ENCODE results near the gene MAP1LC3B. TPM values are rescaled to one million over a fixed set of nuclear protein-coding genes. Genes with fewer than 3 reads are reported as not detected.

The MAP1LC3B gene
- total RNA-seq, 2 experiments from 2014 or later: 49.7 to 62.1 TPM

GRCh38 chr16:87393680-87394055, 1.5 kb downstream of the MAP1LC3B start:
- CTCF ChIA-PET: interaction anchor here (0.7 to 2.8 kb wide), 9 partner anchors 10 to 242 kb away, joined by 3 to 17 read pairs (median 3); partner anchors contain the start of gene FBXO31
- Mint-ChIP-seq H3K27me3 (no peaks in the 10 kb centered on the region), H3K4me3 (peak overlapping the region; percentile 83), H3K27ac (peak overlapping the region; percentile 81), H3K36me3 (ENCODE audit: low read depth) (peaks cover 20% of the 10 kb centered on the region), H3K4me1 (peaks cover 43% of the 10 kb centered on the region), H3K9me3 (ENCODE audit: low read depth) (no peaks in the 10 kb centered on the region)
- ATAC-seq: no peak
- POLR2A ChIA-PET: interaction anchor here (0.7 to 1.0 kb wide), 3 partner anchors 10 to 76 kb away, joined by 3 to 4 read pairs (median 4); partner anchors contain the start of gene C16orf95
- intact Hi-C loops (cut with DNase I, micrococcal nuclease): loop anchor here (1.0 to 5.0 kb wide), 9 partner anchors 77 to 1309 kb away; partner anchors contain the start of genes C16orf95 (in 1 of the 2), KLHDC4 (in 1 of the 2), ZC3H18 (in 1 of the 2) and ZFPM1 (in 1 of the 2)
- no peak for DNase-seq

DNA sequence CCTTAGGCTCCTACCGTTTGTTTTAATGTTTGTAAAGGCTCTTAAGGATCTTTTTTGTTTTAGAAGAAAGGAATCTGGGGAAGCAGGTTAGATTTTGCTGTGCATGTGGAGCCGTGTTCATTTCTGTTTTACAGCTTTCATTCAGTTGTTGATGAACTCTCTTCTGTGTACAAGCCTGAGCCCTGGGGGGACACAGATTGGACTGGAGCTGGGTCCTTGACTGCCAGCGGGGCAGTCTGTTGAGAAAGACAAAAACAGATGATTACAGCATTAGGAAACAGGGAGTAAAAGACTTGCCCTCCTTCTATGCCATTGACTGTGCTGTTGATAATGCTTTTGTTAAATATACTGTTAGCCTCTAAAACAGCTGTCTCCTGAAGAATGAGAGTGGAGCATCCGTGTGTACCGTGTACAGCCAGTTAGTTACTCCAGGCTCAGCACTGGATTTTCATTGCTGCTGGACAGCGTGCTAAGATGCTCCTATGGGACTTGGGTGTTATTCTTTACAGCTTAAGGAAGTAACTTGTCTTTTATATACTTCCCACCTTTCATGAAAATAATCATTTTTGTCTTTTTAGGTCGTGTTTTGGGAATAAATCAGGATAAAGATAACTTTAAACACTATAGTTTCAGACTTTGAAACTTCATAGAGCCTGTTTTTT, 3.2 kb downstream of the MAP1LC3B start:
- no peaks in the 10 kb centered on the region for H3K9me3 Mint-ChIP-seq (ENCODE audit: low read depth)
- intact Hi-C loops (cut with DNase I, micrococcal nuclease): no loop called here
- ATAC-seq: no peak
- DNase-seq: no peak
- POLR2A ChIA-PET: interaction anchor here (0.7 kb wide), 2 partner anchors 177 to 241 kb away, joined by 3 read pairs; no protein-coding TSS in a partner anchor
- no peaks in the 10 kb centered on the region for H3K27me3 Mint-ChIP-seq
- H3K27ac Mint-ChIP-seq: peak overlapping the region; percentile 67
- peaks cover 35% of the 10 kb centered on the region for H3K4me1 Mint-ChIP-seq
- CTCF ChIA-PET: interaction anchor here (0.6 to 2.8 kb wide), 5 partner anchors 8 to 241 kb away, joined by 3 to 14 read pairs (median 5); no protein-coding TSS in a partner anchor
- peaks cover 24% of the 10 kb centered on the region for H3K36me3 Mint-ChIP-seq (ENCODE audit: low read depth)
- H3K4me3 Mint-ChIP-seq: no peak overlapping the region

DNA sequence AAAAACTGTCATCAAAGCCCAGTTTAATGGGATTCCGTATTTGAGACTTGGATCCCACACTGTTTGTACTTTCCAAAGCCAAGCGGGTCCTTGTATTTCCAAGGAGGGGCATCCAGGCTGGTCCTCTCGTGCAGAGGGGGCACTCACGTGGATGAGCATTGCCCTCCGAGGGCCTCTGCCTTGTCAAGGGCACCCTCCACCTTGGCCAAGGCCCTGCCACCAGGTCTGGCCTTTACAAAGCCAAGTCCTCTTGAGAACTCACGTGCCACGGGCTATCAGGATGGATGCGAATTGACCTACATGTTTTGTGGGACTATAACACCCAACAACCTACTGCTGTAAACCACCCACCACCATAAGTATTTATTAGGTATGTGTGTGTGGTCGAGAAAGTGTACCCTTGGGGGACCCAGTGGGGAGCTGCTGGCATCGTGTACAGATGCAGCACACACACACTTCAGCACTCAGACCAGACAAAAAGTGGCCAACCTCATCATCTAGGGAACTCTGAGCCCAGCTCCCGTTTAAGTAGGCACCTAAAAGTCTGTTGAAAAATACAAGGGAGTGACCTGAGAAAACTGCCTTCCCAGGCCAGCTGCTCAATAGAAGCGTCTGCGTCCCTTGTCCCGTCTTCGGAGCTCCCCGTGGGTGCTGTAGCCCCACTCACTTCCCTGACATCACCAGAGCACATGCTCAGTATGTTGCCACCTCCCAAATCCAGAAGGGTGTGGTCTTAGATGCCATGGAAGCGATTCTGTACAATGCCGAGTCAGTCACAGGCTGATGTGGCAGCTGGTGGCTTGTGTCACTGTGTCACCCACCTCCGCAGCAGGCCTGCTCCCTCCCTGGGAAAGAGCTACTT, 12.9 kb downstream of the MAP1LC3B start:
- POLR2A ChIA-PET: interaction anchor here (0.6 to 1.0 kb wide), 2 partner anchors 11 to 137 kb away, joined by 4 read pairs; no protein-coding TSS in a partner anchor
- DNase-seq (no peak), ATAC-seq (peak; percentile 31)
- H3K9me3 Mint-ChIP-seq (ENCODE audit: low read depth): no peaks in the 10 kb centered on the region
- peaks cover 2% of the 10 kb centered on the region for H3K4me1 Mint-ChIP-seq
- peak overlapping the region; percentile 31 for H3K27ac Mint-ChIP-seq
- no peak overlapping the region for H3K4me3 Mint-ChIP-seq
- H3K36me3 Mint-ChIP-seq (ENCODE audit: low read depth): peaks cover 22% of the 10 kb centered on the region
- CTCF ChIA-PET: no interaction called here
- no peaks in the 10 kb centered on the region for H3K27me3 Mint-ChIP-seq
- intact Hi-C loops (cut with DNase I, micrococcal nuclease): no loop called here

DNA sequence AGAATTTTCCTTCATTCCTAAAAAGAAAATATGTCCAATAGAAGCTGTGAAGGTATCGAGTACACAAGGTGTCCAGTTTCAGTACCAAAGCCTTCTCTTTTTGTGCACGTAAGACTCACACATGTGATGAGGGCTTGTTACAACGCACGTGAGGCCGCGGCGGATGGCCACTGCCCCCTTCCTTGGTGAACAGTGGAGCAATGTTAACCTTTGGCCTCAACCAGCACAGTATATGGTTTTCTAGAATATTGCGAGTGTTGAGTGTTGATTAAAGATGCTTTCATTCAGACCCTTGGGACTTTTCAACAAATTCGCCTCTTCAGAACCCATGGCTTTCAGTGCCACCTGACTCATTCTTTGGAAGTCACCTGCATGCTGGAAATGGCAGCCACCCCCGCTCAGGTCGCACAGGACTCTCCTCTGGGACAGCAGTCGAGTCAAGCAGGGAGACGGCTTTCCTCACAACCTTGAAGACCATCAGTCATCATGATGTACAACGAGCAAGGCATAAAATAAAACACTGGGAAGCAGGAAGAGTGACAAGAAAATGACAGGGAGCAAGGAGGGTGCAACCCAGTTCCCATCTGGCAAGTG, 14.5 kb downstream of the MAP1LC3B start:
- intact Hi-C loops (cut with DNase I, micrococcal nuclease): no loop called here
- Mint-ChIP-seq H3K4me1 (peaks cover 2% of the 10 kb centered on the region), H3K9me3 (ENCODE audit: low read depth) (no peaks in the 10 kb centered on the region), H3K27ac (no peak overlapping the region), H3K27me3 (no peaks in the 10 kb centered on the region), H3K4me3 (no peak overlapping the region), H3K36me3 (ENCODE audit: low read depth) (peaks cover 28% of the 10 kb centered on the region)
- ATAC-seq (no peak), DNase-seq (no peak)
- CTCF ChIA-PET: interaction anchor here (0.6 kb wide), 2 partner anchors 9 to 11 kb away, joined by 3 read pairs; no protein-coding TSS in a partner anchor
- POLR2A ChIA-PET: interaction anchor here (0.7 to 1.0 kb wide), 2 partner anchors 12 to 1288 kb away, joined by 4 read pairs; no protein-coding TSS in a partner anchor

DNA sequence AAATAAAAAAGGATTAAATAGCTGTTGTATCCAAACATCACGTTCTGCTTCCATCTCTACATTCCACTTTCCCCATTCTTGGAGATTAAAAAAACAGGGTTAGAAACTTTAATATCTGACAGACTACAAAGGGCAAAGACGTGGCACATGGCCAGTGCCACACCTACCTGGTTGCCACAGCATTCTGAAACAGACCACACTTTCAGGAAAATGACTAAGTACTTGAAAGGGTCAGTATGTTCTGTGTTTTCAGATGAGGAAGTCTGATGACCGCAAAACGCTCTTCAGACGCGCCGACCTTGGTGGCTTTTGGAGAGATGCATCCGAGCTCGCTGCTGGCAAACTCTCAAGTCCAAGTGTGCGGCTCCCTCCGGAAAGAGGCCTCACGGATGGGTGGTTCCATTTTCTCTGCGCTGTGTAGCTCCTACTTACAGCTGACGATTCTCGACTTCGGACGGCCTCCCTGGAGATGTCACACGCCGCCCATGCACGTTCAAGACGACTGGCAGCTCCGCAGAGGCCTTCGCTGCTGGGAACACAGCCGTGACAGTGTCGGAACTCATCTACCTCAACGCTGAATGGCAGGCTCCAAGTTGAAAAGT, 15.5 kb downstream of the MAP1LC3B start:
- ATAC-seq (peak; percentile 27), DNase-seq (no peak)
- POLR2A ChIA-PET: interaction anchor here (0.7 kb wide), 1 partner anchor 1289 kb away, joined by 4 read pairs; no protein-coding TSS in a partner anchor
- no peak overlapping the region for H3K27ac Mint-ChIP-seq
- no peaks in the 10 kb centered on the region for H3K27me3 Mint-ChIP-seq
- CTCF ChIA-PET: interaction anchor here (1.2 kb wide), 1 partner anchor 9 kb away, joined by 4 read pairs; no protein-coding TSS in a partner anchor
- H3K9me3 Mint-ChIP-seq (ENCODE audit: low read depth): no peaks in the 10 kb centered on the region
- H3K4me3 Mint-ChIP-seq: no peak overlapping the region
- intact Hi-C loops (cut with DNase I, micrococcal nuclease): no loop called here
- peaks cover 2% of the 10 kb centered on the region for H3K4me1 Mint-ChIP-seq
- H3K36me3 Mint-ChIP-seq (ENCODE audit: low read depth): peaks cover 30% of the 10 kb centered on the region

DNA sequence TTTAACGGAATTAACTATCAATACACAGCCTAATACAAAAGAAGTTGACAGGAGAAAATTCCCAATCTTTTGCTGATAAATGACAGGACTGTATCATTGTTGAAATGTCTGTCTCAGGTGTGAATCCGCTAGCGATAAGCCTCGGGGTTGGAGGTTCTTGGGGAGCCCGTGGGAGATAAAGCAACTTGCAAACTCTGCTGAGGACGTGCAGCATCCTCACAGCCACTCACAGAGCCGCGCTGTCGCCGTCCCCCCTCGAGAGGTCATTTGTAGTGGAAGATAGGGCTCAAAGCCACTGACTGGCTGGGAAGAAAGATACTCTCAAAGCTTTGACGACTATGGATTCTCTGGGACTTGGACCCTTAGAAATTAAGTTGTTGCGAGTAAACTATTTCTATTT, 17.0 kb downstream of the MAP1LC3B start:
- peaks cover 25% of the 10 kb centered on the region for H3K36me3 Mint-ChIP-seq (ENCODE audit: low read depth)
- no peak overlapping the region for H3K27ac Mint-ChIP-seq
- ChIA-PET POLR2A (no interaction called here), CTCF (interaction anchor here (0.6 kb wide), 1 partner anchor 88 kb away, joined by 4 read pairs; no protein-coding TSS in a partner anchor)
- no peak overlapping the region for H3K4me3 Mint-ChIP-seq
- intact Hi-C loops (cut with DNase I, micrococcal nuclease): no loop called here
- H3K27me3 Mint-ChIP-seq: no peaks in the 10 kb centered on the region
- DNase-seq: no peak
- no peak for ATAC-seq
- H3K9me3 Mint-ChIP-seq (ENCODE audit: low read depth): no peaks in the 10 kb centered on the region
- H3K4me1 Mint-ChIP-seq: peaks cover 2% of the 10 kb centered on the region

DNA sequence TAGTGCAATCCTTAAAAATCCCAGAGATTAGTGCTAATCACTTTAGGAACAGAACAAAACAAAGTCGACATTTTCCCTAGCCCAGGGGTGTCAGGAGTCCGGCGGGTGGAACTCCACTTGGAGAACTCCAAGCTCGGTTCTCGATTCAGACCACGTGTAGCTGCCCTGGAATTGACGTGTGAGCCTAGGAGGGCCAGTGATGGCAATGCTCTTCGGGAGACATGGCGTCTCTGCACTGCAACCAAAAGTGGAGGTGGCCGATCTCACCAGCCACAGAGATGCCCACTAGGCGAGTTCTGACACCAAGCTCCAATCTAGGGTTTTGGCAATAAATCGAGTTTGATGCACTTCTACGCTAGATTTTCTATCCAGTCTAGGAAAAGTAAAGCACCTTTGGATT, 17.6 kb downstream of the MAP1LC3B start:
- Mint-ChIP-seq H3K4me1 (peaks cover 2% of the 10 kb centered on the region), H3K36me3 (ENCODE audit: low read depth) (peaks cover 25% of the 10 kb centered on the region), H3K9me3 (ENCODE audit: low read depth) (no peaks in the 10 kb centered on the region), H3K27ac (no peak overlapping the region), H3K27me3 (no peaks in the 10 kb centered on the region), H3K4me3 (no peak overlapping the region)
- intact Hi-C loops (cut with DNase I, micrococcal nuclease): no loop called here
- ChIA-PET CTCF (interaction anchor here (0.6 to 0.8 kb wide), 2 partner anchors 15 to 88 kb away, joined by 3 to 4 read pairs; no protein-coding TSS in a partner anchor), POLR2A (no interaction called here)
- ATAC-seq (no peak), DNase-seq (no peak)

DNA sequence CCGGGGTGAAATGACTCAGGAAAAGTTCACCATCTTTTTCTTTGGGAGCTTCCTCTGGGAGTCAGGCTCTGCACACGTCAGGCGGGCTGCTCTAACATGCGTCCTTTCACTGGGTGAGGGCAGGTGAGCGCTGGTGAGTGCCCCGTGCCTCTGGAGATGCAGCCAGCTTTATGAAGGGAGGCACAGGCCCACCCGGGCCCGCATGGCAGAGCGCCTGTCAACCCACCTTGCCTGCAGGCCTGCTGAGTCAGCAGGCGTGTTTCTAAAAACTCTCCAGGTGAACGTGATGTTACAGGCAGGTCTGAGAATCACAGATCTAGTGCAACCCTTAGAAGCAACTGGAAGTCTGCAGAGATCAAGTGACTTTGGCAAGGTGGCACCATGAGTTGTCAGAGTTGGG, 18.4 kb downstream of the MAP1LC3B start:
- no peak overlapping the region for H3K27ac Mint-ChIP-seq
- no peak overlapping the region for H3K4me3 Mint-ChIP-seq
- peaks cover 26% of the 10 kb centered on the region for H3K36me3 Mint-ChIP-seq (ENCODE audit: low read depth)
- ChIA-PET CTCF (no interaction called here), POLR2A (no interaction called here)
- no peak for DNase-seq
- H3K9me3 Mint-ChIP-seq (ENCODE audit: low read depth): no peaks in the 10 kb centered on the region
- H3K4me1 Mint-ChIP-seq: peaks cover 2% of the 10 kb centered on the region
- intact Hi-C loops (cut with DNase I, micrococcal nuclease): no loop called here
- no peak for ATAC-seq
- H3K27me3 Mint-ChIP-seq: no peaks in the 10 kb centered on the region

GRCh38 chr16:87410968-87411367, 18.8 kb downstream of the MAP1LC3B start:
- intact Hi-C loops (cut with DNase I, micrococcal nuclease): no loop called here
- Mint-ChIP-seq H3K36me3 (ENCODE audit: low read depth) (peaks cover 27% of the 10 kb centered on the region), H3K4me3 (no peak overlapping the region), H3K9me3 (ENCODE audit: low read depth) (no peaks in the 10 kb centered on the region), H3K27ac (no peak overlapping the region), H3K27me3 (no peaks in the 10 kb centered on the region), H3K4me1 (peaks cover 2% of the 10 kb centered on the region)
- POLR2A ChIA-PET: no interaction called here
- ATAC-seq (no peak), DNase-seq (no peak)
- CTCF ChIA-PET: no interaction called here

DNA sequence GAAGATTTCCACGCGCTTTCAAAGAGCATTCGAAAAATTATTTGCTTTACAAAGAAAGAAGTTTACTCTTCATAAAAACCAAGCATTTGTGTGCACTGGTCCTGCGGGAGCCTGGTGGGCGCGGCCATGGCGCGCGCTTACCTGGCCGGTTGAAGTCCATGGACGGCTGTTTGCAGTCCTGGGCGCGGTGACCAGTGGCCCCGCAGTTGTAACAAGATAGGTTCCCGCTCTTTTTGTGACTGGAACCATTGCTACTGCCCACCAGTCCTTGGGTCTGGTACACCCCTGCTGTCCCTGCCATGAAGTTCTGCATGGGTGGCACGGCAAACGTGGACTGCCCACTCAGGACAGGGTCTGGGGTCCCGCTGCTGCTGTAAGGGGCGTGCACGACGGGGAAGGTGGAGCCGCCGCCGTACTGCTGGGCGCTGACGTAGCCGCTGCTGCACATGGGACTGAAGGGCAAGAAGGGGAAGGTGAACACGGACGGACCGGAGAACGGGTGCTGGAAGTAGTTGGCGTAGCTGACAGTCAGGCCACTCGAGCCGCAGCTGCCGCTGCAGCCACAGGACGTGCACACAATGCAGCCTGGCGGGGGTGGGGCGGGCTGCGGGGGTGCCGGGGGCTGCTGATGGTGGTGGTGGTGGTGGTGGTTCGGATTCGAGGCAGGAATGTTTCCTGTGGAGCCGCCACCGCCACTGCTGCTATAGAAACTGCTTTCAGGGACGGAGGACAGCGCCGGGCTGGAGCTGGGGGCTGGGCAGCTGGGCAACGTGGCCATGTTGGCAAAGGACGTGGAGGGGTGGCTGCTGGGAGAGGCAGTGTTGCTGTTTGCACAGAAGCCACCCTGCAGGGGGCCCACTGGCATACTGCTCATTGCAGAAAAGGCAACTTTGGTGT, 19.5 kb downstream of the MAP1LC3B start:
- POLR2A ChIA-PET: no interaction called here
- ATAC-seq (no peak), DNase-seq (no peak)
- CTCF ChIA-PET: interaction anchor here (0.6 to 1.5 kb wide), 2 partner anchors 10 to 23 kb away, joined by 3 to 4 read pairs; no protein-coding TSS in a partner anchor
- no peak overlapping the region for H3K4me3 Mint-ChIP-seq
- no peaks in the 10 kb centered on the region for H3K27me3 Mint-ChIP-seq
- peaks cover 2% of the 10 kb centered on the region for H3K4me1 Mint-ChIP-seq
- intact Hi-C loops (cut with DNase I, micrococcal nuclease): no loop called here
- H3K9me3 Mint-ChIP-seq (ENCODE audit: low read depth): no peaks in the 10 kb centered on the region
- no peak overlapping the region for H3K27ac Mint-ChIP-seq
- H3K36me3 Mint-ChIP-seq (ENCODE audit: low read depth): peaks cover 27% of the 10 kb centered on the region
